HepG2 (cell line): ENCODE measurements around the gene FOXA3. TPM values are rescaled to one million over a fixed set of nuclear protein-coding genes. Genes with fewer than 3 reads are reported as not detected.

Source experiments
- CBFB ChIP-seq: sonication (generic); formaldehyde crosslinking; IDR thresholded peaks from 2 replicates; pipeline ENCODE4 v1.4.0; 2020; ENCODE audit warnings: missing genetic modification reagents
- ELF1 ChIP-seq: sonication (generic); formaldehyde crosslinking; IDR thresholded peaks from 2 replicates; pipeline ENCODE4 v1.4.0; 2020; ENCODE audit warnings: missing genetic modification reagents
- KLF16 ChIP-seq, 2 experiments: sonication (generic) in 1 of 2; formaldehyde crosslinking in 1 of 2; IDR thresholded peaks; 2 replicates each; pipeline versions ENCODE4 v1.6.1 to v1.8.0; 2016 to 2023; ENCODE audit warnings: missing genetic modification reagents in 2 of 2, missing compliant biosample characterization in 1 of 2
- MIXL1 ChIP-seq: IDR thresholded peaks from 2 replicates; pipeline ENCODE4 v1.6.1; 2016
- NFIC ChIP-seq: IDR thresholded peaks from 2 replicates; pipeline ENCODE4 v1.6.1; 2012; ENCODE audit warnings: mild to moderate bottlenecking, low read length, inconsistent platforms
- RERE ChIP-seq: IDR thresholded peaks from 2 replicates; pipeline ENCODE4 v1.6.1; 2016; ENCODE audit warnings: low read depth, missing genetic modification reagents, missing compliant biosample characterization
- SMYD3 ChIP-seq: sonication (generic); formaldehyde crosslinking; IDR thresholded peaks from 2 replicates; pipeline ENCODE4 v1.8.1; 2023; ENCODE audit warnings: mild to moderate bottlenecking, missing genetic modification reagents
- STAT5B ChIP-seq: sonication (generic); formaldehyde crosslinking; IDR thresholded peaks from 2 replicates; pipeline ENCODE4 v1.4.0; 2020; ENCODE audit warnings: missing genetic modification reagents
- ZBTB40 ChIP-seq, 2 experiments: fragments of 450-650 bp in 1 of 2; sonication (generic) in 1 of 2; formaldehyde crosslinking in 1 of 2; IDR thresholded peaks; 2 replicates each; pipeline versions ENCODE4 v1.6.1 to v1.8.0; 2016 to 2022; ENCODE audit warnings: antibody characterized with exemption in 1 of 2, mild to moderate bottlenecking in 1 of 2, missing genetic modification reagents in 1 of 2
- ZBTB42 ChIP-seq: sonication (generic); formaldehyde crosslinking; IDR thresholded peaks from 2 replicates; pipeline ENCODE4 v1.5.0; 2020; ENCODE audit warnings: mild to moderate bottlenecking, missing genetic modification reagents
- ZNF180 ChIP-seq: sonication (generic); formaldehyde crosslinking; IDR thresholded peaks from 2 replicates; pipeline ENCODE4 v1.4.0; 2020; ENCODE audit warnings: low read depth, missing genetic modification reagents, borderline replicate concordance
- ZNF570 ChIP-seq: sonication (generic); formaldehyde crosslinking; IDR thresholded peaks from 2 replicates; pipeline ENCODE4 v1.4.0; 2020; ENCODE audit warnings: mild to moderate bottlenecking, missing genetic modification reagents, borderline replicate concordance
- ZSCAN9 ChIP-seq: IDR thresholded peaks from 2 replicates; pipeline ENCODE4 v1.6.1; 2016; ENCODE audit warnings: borderline replicate concordance
- polyA plus RNA-seq, 8 experiments: library from polyadenylated mRNA; depleted of rRNA in 3 of 8; stranded (reverse) in 7 of 8; unstranded in 1 of 8; fragments of >200 nt; fragmentation: Illumina TruSeq in 4 of 8; extraction: Trizol in 4 of 8; gene quantifications; 2 replicates each; pipeline versions ENCODE4 v1.2.1 to v1.2.3, GENCODE V29; 2011 to 2016; ENCODE audit warnings: low read depth in 4 of 8, missing spikeins in 1 of 8, mixed read lengths in 1 of 8; ENCODE audit not compliant: insufficient read depth in 1 of 8
- total RNA-seq, 5 experiments: library from RNA; depleted of rRNA; stranded (reverse); fragments of >200 nt; fragmentation: Illumina TruSeq; extraction: Trizol; gene quantifications; 2 replicates each; pipeline ENCODE4 v1.2.3, GENCODE V29; 2016; ENCODE audit warnings: low read depth in 1 of 5

FOXA3 gene
- total and polyA plus RNA-seq, 2 of the 13 experiments (the other 11 are each of a cell fraction or from before 2014, with no cell fraction given), result 29.8 to 47.6 TPM

- TF ChIP-seq ZNF180 (CRISPR knock-in tag) (no peak), MIXL1 (CRISPR knock-in tag) (no peak), NFIC (no peak), RERE (CRISPR knock-in tag) (no peak), STAT5B (CRISPR knock-in tag) (no peak), CBFB (no peak), ZBTB40 (IDR thresholded peaks at IDR 0.05) (no peak), ZBTB40 (CRISPR knock-in tag; IDR thresholded peaks at IDR 0.05) (no peak), ZBTB42 (CRISPR knock-in tag) (peak; percentile 54; the same call in 1 of the 2 replicates), KLF16 (CRISPR knock-in tag; IDR thresholded peaks at IDR 0.05) (no peak), SMYD3 (CRISPR knock-in tag) (no peak), ZSCAN9 (CRISPR knock-in tag) (no peak), ZNF570 (CRISPR knock-in tag) (no peak), ELF1 (CRISPR knock-in tag) (peak; percentile 36; the same call in 1 of the 2 replicates)
Observed at GRCh38 chr19:45885556-45886426, 21.7 kb downstream of the FOXA3 start, which contains the start of gene IRF2BP1 (continued).
